SK-N-SH treated with all-trans-retinoic acid at 6 μM for 48 hours (cell line): ENCODE results near the gene RBM33.

Source experiments
- ATAC-seq: fragments of 200-7000 bp; cut with Tn5 transposase; 3 replicates; pipeline ENCODE4 v1.9.1; 2020; ENCODE audit warnings: mild to moderate bottlenecking, moderate library complexity
- ARNTL ChIP-seq: fragments of 450-650 bp; formaldehyde crosslinking; IDR thresholded peaks from 2 replicates; pipeline ENCODE4 v1.5.0; 2020; ENCODE audit warnings: low read depth, mild to moderate bottlenecking, moderate library complexity, borderline replicate concordance
- BACH2 ChIP-seq: fragments of 250-450 bp; sonication (Bioruptor Pico); IDR thresholded peaks from 2 replicates; pipeline ENCODE4 v1.9.0; 2021; ENCODE audit warnings: mild to moderate bottlenecking, borderline replicate concordance
- CSDC2 ChIP-seq: fragments of 250-450 bp; sonication (Bioruptor Pico); IDR thresholded peaks from 2 replicates; pipeline ENCODE4 v1.5.0; 2020; ENCODE audit warnings: mild to moderate bottlenecking, moderate library complexity
- ESRRG ChIP-seq: fragments of 250-450 bp; sonication (Bioruptor Pico); IDR thresholded peaks from 2 replicates; pipeline ENCODE4 v1.6.1; 2021; ENCODE audit warnings: mild to moderate bottlenecking
- GLIS3 ChIP-seq: fragments of 250-450 bp; sonication (Bioruptor Pico); IDR thresholded peaks from 2 replicates; pipeline ENCODE4 v1.5.0; 2020; ENCODE audit warnings: mild to moderate bottlenecking, moderate library complexity
- OSR1 ChIP-seq: fragments of 250-450 bp; sonication (Bioruptor Pico); IDR thresholded peaks from 2 replicates; pipeline ENCODE4 v1.8.0; 2022; ENCODE audit warnings: moderate library complexity, mild to moderate bottlenecking, inconsistent platforms
- PPARA ChIP-seq: fragments of 250-450 bp; sonication (Bioruptor Pico); IDR thresholded peaks from 2 replicates; pipeline ENCODE4 v1.5.0; 2020; ENCODE audit warnings: mild to moderate bottlenecking, borderline replicate concordance
- RARB ChIP-seq: fragments of 250-450 bp; sonication (Bioruptor Pico); IDR thresholded peaks from 2 replicates; pipeline ENCODE4 v1.8.0; 2021; ENCODE audit warnings: mild to moderate bottlenecking, moderate library complexity
- SNAI2 ChIP-seq: fragments of 250-450 bp; sonication (Bioruptor Pico); IDR thresholded peaks from 2 replicates; pipeline ENCODE4 v1.5.0; 2020; ENCODE audit warnings: mild to moderate bottlenecking, moderate library complexity
- ZC3H10 ChIP-seq: fragments of 250-450 bp; sonication (Bioruptor Pico); IDR thresholded peaks from 2 replicates; pipeline ENCODE4 v1.5.1; 2021; ENCODE audit warnings: mild to moderate bottlenecking, moderate library complexity
- ZFP3 ChIP-seq: fragments of 250-450 bp; sonication (Bioruptor Pico); IDR thresholded peaks from 2 replicates; pipeline ENCODE4 v1.5.0; 2020; ENCODE audit warnings: mild to moderate bottlenecking, moderate library complexity
- ZNF70 ChIP-seq: fragments of 450-650 bp; formaldehyde crosslinking; IDR thresholded peaks from 2 replicates; pipeline ENCODE4 v1.5.0; 2020; ENCODE audit warnings: mild to moderate bottlenecking, moderate library complexity
- ZNF8 ChIP-seq: fragments of 450-650 bp; formaldehyde crosslinking; IDR thresholded peaks from 2 replicates; pipeline ENCODE4 v1.5.0; 2020; ENCODE audit warnings: mild to moderate bottlenecking, moderate library complexity
- TF ChIP-seq, protein P1 (sequence below): fragments of 250-450 bp; sonication (Bioruptor Pico); IDR thresholded peaks from 2 replicates; pipeline ENCODE4 v1.5.0; 2020; ENCODE audit warnings: mild to moderate bottlenecking, moderate library complexity
- TF ChIP-seq, protein P2 (sequence below): fragments of 250-450 bp; sonication (Bioruptor Pico); IDR thresholded peaks from 2 replicates; pipeline ENCODE4 v1.8.0; 2020; ENCODE audit warnings: mild to moderate bottlenecking, moderate library complexity, borderline replicate concordance
- TF ChIP-seq, protein P3 (sequence below): fragments of 250-450 bp; sonication (Bioruptor Pico); IDR thresholded peaks from 2 replicates; pipeline ENCODE4 v1.5.1; 2021; ENCODE audit warnings: mild to moderate bottlenecking, moderate library complexity

The RBM33 gene, protein sequence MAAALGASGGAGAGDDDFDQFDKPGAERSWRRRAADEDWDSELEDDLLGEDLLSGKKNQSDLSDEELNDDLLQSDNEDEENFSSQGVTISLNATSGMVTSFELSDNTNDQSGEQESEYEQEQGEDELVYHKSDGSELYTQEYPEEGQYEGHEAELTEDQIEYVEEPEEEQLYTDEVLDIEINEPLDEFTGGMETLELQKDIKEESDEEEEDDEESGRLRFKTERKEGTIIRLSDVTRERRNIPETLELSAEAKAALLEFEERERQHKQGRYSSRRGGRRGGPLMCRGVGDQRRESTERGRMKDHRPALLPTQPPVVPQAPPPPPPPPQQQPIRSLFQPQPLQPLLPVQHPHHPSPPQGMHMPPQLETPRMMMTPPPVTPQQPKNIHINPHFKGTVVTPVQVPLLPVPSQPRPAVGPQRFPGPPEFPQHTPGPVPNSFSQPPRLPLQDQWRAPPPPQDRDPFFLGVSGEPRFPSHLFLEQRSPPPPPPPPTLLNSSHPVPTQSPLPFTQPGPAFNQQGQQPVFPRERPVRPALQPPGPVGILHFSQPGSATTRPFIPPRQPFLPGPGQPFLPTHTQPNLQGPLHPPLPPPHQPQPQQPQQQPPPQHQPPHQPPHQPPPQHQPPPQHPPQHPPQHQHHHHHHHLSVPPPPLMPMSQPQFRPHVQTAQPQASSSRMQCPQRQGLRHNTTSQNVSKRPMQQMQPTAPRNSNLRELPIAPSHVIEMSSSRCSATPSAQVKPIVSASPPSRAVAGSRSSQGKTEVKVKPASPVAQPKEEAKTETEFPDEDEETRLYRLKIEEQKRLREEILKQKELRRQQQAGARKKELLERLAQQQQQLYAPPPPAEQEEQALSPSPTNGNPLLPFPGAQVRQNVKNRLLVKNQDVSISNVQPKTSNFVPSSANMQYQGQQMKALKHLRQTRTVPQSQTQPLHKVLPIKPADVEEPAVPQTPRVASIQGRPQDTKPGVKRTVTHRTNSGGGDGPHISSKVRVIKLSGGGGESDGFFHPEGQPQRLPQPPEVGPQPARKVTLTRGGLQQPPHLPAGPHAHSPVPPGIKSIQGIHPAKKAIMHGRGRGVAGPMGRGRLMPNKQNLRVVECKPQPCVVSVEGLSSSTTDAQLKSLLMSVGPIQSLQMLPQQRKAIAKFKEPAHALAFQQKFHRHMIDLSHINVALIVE

DNA sequence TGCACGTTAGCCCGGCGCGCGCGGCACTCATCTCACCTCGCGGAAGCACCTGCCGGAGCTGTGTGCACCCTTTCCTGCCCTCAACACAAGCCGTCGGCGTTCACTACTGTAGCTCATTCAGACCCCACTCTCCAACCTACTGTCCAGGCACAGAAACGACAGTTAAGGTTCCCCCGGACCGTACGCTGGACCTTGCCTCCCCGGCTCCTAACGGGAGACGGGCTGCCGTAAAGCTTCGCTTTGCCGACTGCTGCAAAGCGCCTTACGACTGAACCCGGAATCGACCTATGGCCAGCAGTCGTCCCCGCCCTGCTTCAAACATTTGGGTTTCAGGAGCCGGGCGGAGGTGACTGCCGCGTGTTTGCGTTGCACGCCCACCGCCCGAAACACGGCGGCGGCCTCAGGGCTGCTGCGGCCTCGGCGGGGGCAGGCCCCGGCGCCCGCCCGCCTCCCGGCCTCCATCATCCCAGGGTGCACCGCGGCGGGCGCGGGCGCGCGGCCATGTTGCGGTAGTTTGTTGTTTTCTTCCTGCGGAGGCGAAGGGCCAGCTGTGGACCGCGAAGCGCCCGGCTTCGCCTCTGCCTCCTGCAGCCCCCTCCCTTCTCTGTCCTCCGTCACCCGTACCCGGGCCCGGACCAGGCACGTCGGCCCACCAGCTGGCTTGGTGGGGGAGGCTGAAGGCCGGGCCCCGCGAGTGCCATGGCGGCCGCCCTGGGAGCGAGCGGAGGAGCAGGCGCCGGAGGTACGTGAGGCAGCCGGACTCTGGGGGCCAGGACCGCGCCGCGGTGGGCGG is at the start of gene RBM33:
Gene RBM33 (plus strand): TSS at position 484 of the 793 bp plus-strand sequence. CDS start 216 bp downstream, at position 700.
- peak; percentile 92 for ATAC-seq
- 0 out of 2 replicates have a peak, but pooled peaks have one; percentile 53 for TF ChIP-seq BACH2 (CRISPR knock-in tag)
- no peak for TF ChIP-seq ARNTL (CRISPR knock-in tag)
- TF ChIP-seq SNAI2 (CRISPR knock-in tag), result peak; percentile 72
- TF ChIP-seq ZFP3 (CRISPR knock-in tag), result peak; percentile 57; the same call in 1 of the 2 replicates

DNA sequence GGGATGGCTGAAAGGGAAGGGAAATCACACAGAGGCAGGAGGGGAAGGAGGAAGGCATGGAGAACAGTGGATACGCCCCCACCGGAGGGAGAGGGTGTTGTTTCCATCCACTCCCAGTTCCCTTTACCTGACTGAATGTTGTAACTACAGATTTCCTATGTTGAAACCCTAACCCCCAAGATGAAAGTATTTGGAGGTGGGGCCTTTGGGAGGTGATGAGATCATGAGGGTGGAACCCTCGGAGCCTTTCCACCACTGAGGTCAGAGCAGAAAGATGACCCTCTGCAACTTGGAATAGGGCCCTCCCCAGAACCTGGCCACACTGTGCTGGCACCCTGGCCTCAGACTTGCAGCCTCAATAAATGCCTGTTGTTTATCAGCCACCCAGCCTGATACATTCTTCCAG is 49.5 kb upstream of the RBM33 start:
- TF ChIP-seq ZFP3 (CRISPR knock-in tag) (no peak), GLIS3 (CRISPR knock-in tag) (no peak), CSDC2 (CRISPR knock-in tag) (no peak), RARB (CRISPR knock-in tag) (no peak), ESRRG (no peak), OSR1 (no peak), BACH2 (CRISPR knock-in tag) (no peak), ZNF70 (CRISPR knock-in tag) (no peak), PPARA (CRISPR knock-in tag) (no peak)
- TF ChIP-seq, protein P1, sequence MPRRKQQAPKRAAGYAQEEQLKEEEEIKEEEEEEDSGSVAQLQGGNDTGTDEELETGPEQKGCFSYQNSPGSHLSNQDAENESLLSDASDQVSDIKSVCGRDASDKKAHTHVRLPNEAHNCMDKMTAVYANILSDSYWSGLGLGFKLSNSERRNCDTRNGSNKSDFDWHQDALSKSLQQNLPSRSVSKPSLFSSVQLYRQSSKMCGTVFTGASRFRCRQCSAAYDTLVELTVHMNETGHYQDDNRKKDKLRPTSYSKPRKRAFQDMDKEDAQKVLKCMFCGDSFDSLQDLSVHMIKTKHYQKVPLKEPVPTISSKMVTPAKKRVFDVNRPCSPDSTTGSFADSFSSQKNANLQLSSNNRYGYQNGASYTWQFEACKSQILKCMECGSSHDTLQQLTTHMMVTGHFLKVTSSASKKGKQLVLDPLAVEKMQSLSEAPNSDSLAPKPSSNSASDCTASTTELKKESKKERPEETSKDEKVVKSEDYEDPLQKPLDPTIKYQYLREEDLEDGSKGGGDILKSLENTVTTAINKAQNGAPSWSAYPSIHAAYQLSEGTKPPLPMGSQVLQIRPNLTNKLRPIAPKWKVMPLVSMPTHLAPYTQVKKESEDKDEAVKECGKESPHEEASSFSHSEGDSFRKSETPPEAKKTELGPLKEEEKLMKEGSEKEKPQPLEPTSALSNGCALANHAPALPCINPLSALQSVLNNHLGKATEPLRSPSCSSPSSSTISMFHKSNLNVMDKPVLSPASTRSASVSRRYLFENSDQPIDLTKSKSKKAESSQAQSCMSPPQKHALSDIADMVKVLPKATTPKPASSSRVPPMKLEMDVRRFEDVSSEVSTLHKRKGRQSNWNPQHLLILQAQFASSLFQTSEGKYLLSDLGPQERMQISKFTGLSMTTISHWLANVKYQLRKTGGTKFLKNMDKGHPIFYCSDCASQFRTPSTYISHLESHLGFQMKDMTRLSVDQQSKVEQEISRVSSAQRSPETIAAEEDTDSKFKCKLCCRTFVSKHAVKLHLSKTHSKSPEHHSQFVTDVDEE (CRISPR knock-in tag), result no peak
- TF ChIP-seq, protein P2, sequence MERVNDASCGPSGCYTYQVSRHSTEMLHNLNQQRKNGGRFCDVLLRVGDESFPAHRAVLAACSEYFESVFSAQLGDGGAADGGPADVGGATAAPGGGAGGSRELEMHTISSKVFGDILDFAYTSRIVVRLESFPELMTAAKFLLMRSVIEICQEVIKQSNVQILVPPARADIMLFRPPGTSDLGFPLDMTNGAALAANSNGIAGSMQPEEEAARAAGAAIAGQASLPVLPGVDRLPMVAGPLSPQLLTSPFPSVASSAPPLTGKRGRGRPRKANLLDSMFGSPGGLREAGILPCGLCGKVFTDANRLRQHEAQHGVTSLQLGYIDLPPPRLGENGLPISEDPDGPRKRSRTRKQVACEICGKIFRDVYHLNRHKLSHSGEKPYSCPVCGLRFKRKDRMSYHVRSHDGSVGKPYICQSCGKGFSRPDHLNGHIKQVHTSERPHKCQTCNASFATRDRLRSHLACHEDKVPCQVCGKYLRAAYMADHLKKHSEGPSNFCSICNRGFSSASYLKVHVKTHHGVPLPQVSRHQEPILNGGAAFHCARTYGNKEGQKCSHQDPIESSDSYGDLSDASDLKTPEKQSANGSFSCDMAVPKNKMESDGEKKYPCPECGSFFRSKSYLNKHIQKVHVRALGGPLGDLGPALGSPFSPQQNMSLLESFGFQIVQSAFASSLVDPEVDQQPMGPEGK (CRISPR knock-in tag), result no peak
- TF ChIP-seq, protein P3, sequence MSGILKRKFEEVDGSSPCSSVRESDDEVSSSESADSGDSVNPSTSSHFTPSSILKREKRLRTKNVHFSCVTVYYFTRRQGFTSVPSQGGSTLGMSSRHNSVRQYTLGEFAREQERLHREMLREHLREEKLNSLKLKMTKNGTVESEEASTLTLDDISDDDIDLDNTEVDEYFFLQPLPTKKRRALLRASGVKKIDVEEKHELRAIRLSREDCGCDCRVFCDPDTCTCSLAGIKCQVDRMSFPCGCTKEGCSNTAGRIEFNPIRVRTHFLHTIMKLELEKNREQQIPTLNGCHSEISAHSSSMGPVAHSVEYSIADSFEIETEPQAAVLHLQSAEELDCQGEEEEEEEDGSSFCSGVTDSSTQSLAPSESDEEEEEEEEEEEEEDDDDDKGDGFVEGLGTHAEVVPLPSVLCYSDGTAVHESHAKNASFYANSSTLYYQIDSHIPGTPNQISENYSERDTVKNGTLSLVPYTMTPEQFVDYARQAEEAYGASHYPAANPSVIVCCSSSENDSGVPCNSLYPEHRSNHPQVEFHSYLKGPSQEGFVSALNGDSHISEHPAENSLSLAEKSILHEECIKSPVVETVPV (CRISPR knock-in tag), result no peak
- no peak for ATAC-seq

DNA sequence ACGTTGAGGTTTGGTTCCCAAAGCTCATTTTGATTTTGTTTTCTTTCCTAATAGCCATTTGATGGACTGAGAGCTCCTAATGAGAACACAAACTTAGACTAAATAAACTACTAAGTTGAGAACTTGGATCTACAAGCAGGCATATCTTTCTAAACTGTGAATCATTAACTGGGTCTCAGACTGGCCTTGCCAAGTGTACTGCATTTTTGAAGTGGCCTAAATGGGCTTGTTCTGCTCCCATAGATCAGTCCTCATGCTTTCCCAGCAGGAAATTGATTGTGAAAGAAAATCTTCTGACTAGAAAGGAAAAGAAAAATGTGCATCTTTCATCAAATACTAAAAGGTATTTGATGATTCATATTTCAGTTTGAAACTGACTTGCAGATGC is 46.7 kb upstream of the RBM33 start:
- no peak for ATAC-seq
- TF ChIP-seq, protein P2 (CRISPR knock-in tag), result no peak
- no peak for TF ChIP-seq GLIS3 (CRISPR knock-in tag)
- TF ChIP-seq, protein P3 (CRISPR knock-in tag), result no peak
- TF ChIP-seq PPARA (CRISPR knock-in tag), result no peak
- no peak for TF ChIP-seq RARB (CRISPR knock-in tag)
- TF ChIP-seq OSR1, result no peak
- no peak for TF ChIP-seq ZNF8
- TF ChIP-seq BACH2 (CRISPR knock-in tag), result no peak
- no peak for TF ChIP-seq ZC3H10 (CRISPR knock-in tag)
- TF ChIP-seq ZFP3 (CRISPR knock-in tag), result no peak
- TF ChIP-seq SNAI2 (CRISPR knock-in tag), result no peak
